Spinal cord (tissue), 10 donors: Measurements from ENCODE around the gene DRICH1. TPM values are rescaled to one million over a fixed set of nuclear protein-coding genes. Genes with fewer than 3 reads are reported as not detected.
"Not testable (repeated sequence)": the region's sequence is repeated elsewhere in the genome, so short reads cannot be mapped to it uniquely, and the experiment has no call there.

Experiments used
- DNase-seq, 6 donors: peaks; one replicate each; pipeline versions ENCODE4 v3.0.0 to v3.0.0-alpha.2; 2013 to 2015; ENCODE audit warnings: low spot score in 6 of 6, low read depth in 4 of 6
- H3K27ac ChIP-seq: one replicate; pipeline ENCODE4 v1.5.1; 2013; ENCODE audit warnings: low read depth, low read length, control low read depth
- H3K27me3 ChIP-seq: one replicate; pipeline ENCODE4 v1.6.1; 2013; ENCODE audit warnings: low read length; ENCODE audit not compliant: control insufficient read depth, insufficient read depth
- H3K36me3 ChIP-seq: one replicate; pipeline ENCODE4 v1.6.1; 2013; ENCODE audit warnings: low read length; ENCODE audit not compliant: control insufficient read depth, insufficient read depth
- H3K4me1 ChIP-seq: one replicate; pipeline ENCODE4 v1.6.1; 2013; ENCODE audit warnings: low read length; ENCODE audit not compliant: control insufficient read depth, insufficient read depth
- H3K4me3 ChIP-seq: one replicate; pipeline ENCODE4 v1.5.1; 2013; ENCODE audit warnings: low read depth, low read length, control low read depth
- H3K9me3 ChIP-seq: one replicate; pipeline ENCODE4 v1.6.1; 2013; ENCODE audit warnings: low read length; ENCODE audit not compliant: control insufficient read depth, insufficient read depth
- WGBS: methylation state at CpG from one replicate; pipeline ENCODE4 v1.1.5; 2013; ENCODE audit warnings: missing lambda C conversion rate; ENCODE audit not compliant: insufficient coverage; 5-methylcytosine and 5-hydroxymethylcytosine counted together
- polyA plus RNA-seq, 2 donors: library from polyadenylated mRNA; unstranded; fragments of 120-200 nt; gene quantifications; one replicate each; pipeline ENCODE4 v1.2.1, GENCODE V29; 2013; ENCODE audit not compliant: insufficient read length in 2 of 2
- total RNA-seq, 2 donors: library from RNA; depleted of rRNA in 1 of 2; stranded (reverse); fragments of 120-200 nt in 1 of 2; fragments of >200 nt in 1 of 2; gene quantifications; one replicate each; pipeline versions ENCODE4 v1.2.3 to v1.2.4, GENCODE V29; 2013 to 2014
- donor health status: healthy.

The DRICH1 gene
- total and polyA plus RNA-seq, 4 donors: 0.20 to 3.8 (median 1.2) TPM

DNA sequence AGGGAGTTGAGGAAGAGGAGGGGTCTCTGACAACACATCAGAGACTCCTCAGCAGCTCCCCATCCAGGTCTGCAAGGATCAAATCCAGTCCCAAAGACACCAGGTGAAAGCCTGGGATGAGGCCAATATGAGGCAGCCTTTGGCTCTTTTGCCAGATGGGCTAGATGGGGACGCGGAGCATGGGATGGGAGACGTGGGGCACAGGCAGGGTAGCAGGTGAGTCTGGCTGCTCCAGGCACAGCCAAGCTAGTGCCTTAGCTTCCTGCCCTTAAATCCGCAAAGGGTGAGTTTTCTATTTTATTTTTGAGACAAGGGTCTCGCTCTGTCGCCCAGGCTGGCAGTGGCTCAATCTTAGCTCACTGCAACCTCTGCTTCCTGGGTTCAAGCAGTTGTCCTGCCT is 19.6 kb upstream of the DRICH1 start:
- WGBS: 95% methylated on average over 5 of the region's 6 CpGs
- H3K36me3 ChIP-seq: peaks cover 51% of the 10 kb centered on the region
- no peak for DNase-seq
- no peak overlapping the region for H3K4me3 ChIP-seq
- no peaks in the 10 kb centered on the region for H3K27me3 ChIP-seq
- no peaks in the 10 kb centered on the region for H3K4me1 ChIP-seq
- H3K9me3 ChIP-seq: no peaks in the 10 kb centered on the region
- no peak overlapping the region for H3K27ac ChIP-seq

DNA sequence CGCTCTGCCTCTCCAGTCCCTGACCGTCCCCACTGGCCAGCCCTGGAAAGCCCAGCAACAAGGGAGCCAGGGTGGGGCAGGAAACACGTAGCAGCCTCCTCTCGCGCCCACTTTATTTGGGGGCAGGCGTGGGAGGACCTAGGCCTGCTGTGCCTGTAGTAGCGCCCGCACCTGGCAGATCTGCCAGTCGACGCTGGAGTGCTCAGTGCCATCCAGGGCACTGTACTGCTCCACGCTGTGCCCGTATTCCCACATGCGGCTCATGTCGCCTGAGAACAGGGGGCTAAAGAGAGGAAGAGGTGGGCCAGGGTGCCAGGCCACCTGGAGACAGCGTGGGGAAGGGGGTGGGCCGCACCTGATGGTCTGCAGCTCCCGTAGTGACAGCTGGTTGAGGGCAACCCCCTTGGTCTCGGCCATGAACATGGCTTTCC is 17.0 kb upstream of the DRICH1 start:
- Histone ChIP-seq H3K36me3 (peaks cover 42% of the 10 kb centered on the region), H3K27me3 (no peaks in the 10 kb centered on the region), H3K4me3 (no peak overlapping the region), H3K4me1 (no peaks in the 10 kb centered on the region), H3K9me3 (no peaks in the 10 kb centered on the region), H3K27ac (no peak overlapping the region)
- WGBS: 92% methylated on average over 18 of the region's 18 CpGs
- DNase-seq: no peak

DNA sequence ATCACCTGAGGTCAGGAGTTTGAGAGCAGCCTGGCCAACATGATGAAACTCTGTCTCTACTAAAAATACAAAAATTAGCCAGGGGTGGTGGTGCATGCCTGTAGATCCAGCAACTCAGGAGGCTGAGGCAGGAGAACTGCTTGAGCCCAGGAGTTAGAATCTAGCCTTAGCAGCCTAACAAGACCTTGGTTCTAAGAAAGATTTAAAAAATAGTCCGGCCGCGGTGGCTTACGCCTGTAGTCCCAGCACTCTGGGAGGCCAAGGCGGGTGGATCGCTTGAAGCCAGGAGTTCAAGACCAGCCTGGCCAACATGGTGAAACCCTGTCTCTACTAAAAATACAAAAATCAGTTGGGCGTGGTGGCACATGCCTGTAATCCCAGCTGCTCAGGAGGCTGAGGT is 14.4 kb upstream of the DRICH1 start:
- H3K27me3 ChIP-seq, DNase-seq, H3K27ac ChIP-seq, H3K4me1 ChIP-seq, H3K4me3 ChIP-seq, H3K9me3 ChIP-seq: not testable (repeated sequence)
- WGBS: 96% methylated on average over 6 of the region's 7 CpGs
- H3K36me3 ChIP-seq: peaks cover 21% of the 10 kb centered on the region

DNA sequence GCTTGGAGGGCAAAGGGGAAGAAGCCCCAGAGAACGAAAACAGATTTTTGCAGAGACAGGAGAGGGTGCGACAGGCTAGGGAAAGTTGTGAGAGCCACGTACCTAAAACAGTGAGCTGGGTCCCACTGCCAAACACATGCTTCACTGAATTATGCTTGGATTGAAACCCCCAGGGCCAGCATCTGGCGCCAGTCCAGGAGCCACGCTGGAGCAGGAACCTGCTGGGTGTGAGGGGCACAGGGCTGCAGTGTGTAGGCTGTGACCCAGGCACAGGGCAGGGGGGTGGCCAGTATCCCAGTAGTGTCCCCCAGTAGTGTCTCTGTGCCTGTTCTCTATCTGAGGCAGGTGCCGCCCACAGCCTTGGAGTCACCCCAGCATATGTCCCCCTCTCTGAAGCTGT is 8.1 kb upstream of the DRICH1 start:
- DNase-seq, H3K4me1 ChIP-seq, H3K27me3 ChIP-seq, H3K27ac ChIP-seq, H3K9me3 ChIP-seq, H3K4me3 ChIP-seq: not testable (repeated sequence)
- WGBS: 64% methylated on average over 4 of the region's 6 CpGs
- peaks cover 22% of the 10 kb centered on the region for H3K36me3 ChIP-seq

DNA sequence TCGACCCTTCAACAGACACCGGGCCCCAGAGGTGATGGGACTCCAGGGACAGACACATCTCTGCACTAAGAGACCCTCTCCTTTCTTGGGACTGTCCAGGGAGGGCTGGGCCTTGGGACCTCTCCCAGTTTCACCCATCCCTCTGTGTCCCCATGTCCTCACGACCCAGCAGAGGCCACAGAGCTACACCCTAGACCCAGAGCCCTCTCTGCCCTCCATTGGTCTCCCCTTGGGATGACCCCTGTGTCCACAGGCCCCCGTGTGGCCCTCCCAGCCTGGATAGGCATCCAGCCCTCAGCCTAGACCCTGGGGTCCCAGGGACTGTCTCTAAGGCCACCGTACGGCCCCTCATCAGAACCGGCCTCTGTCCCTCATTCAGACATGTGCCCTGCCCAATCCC is 7.5 kb upstream of the DRICH1 start:
- Histone ChIP-seq H3K9me3 (no peaks in the 10 kb centered on the region), H3K36me3 (peaks cover 22% of the 10 kb centered on the region), H3K4me3 (no peak overlapping the region), H3K27me3 (no peaks in the 10 kb centered on the region), H3K4me1 (no peaks in the 10 kb centered on the region), H3K27ac (no peak overlapping the region)
- DNase-seq: no peak
- 90% methylated on average over 7 of the region's 7 CpGs for WGBS

DNA sequence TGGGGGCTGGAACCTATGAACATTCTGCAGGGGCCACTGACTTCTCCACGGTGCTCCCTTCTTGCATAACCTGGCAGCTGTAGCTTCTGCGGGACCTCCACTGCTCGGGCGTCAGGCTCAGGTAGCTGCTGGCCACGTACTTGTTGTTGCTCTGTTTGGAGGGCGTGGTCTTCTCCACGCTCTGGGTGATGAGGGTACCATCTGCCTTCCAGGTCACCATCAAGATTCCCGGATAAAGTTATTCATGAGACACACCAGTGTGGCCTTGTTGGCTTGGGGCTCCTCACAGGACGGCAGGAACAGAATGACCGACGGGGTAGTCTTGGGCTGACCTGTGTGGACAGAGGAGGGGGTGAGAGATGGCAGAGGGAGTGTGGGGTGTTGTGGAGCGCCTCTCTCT is 6.5 kb upstream of the DRICH1 start:
- H3K27ac ChIP-seq: no peak overlapping the region
- WGBS: 84% methylated on average over 7 of the region's 12 CpGs
- no peak for DNase-seq
- peaks cover 22% of the 10 kb centered on the region for H3K36me3 ChIP-seq
- H3K4me3 ChIP-seq: no peak overlapping the region
- no peaks in the 10 kb centered on the region for H3K27me3 ChIP-seq
- no peaks in the 10 kb centered on the region for H3K4me1 ChIP-seq
- no peaks in the 10 kb centered on the region for H3K9me3 ChIP-seq

DNA sequence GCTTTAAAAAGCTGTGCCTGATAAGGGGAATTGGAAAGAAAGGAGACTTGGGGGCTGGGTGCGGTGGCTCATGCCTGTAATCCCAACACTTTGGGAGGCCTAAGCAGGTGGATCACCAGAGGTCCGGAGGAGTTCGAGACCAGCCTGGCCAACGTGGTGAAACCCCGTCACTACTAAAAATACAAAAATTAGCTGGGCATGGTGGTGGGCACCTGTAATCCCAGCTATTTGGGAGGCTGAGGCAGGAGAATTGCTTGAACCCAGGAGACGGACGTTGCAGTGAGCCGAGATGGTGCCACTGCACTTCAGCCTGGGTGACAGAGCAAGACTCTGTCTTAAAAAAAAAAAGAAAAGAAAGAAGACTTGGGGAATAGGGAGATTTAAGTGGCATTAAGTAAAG is 3.2 kb upstream of the DRICH1 start:
- H3K9me3 ChIP-seq, DNase-seq, H3K27ac ChIP-seq, H3K27me3 ChIP-seq, H3K4me3 ChIP-seq, H3K4me1 ChIP-seq: not testable (repeated sequence)
- 97% methylated on average over 6 of the region's 8 CpGs for WGBS
- H3K36me3 ChIP-seq: peaks cover 27% of the 10 kb centered on the region

DNA sequence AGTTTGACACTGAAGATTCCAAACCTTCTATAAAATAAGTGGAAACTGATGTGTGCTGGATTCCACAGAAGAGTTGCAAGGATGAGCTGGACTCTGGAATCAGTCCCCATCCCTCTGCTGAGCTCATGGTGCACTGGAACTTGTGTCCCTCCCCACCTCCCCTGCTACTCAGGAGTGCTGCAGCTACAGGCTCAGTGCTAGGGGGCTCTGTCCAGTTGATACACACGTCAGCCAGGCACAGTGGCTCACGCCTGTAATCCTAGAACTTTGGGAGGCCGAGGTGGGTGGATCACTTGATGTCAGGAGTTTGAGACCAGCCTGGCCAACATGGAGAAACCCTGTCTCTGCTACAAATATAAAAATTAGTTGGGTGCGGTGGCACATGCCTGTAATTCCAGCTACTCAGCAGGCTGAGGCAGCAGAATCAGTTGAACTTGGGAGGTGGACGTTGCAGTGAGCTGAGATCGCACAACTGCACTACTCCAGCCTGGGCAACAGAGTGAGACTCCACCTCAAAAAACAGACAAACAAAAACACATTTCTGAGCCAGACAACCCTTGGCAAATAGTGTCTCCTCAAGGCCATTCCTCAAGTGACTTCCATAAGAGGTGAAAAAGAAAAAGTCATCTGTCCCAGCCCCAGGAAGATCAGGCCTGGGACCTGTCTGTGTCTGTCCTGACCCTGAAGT is 3.9 kb downstream of the DRICH1 start:
- not testable (repeated sequence) for H3K27ac ChIP-seq, H3K9me3 ChIP-seq, H3K4me3 ChIP-seq, H3K4me1 ChIP-seq, H3K27me3 ChIP-seq, DNase-seq, H3K36me3 ChIP-seq
- 100% methylated on average over 2 of the region's 6 CpGs for WGBS

DNA sequence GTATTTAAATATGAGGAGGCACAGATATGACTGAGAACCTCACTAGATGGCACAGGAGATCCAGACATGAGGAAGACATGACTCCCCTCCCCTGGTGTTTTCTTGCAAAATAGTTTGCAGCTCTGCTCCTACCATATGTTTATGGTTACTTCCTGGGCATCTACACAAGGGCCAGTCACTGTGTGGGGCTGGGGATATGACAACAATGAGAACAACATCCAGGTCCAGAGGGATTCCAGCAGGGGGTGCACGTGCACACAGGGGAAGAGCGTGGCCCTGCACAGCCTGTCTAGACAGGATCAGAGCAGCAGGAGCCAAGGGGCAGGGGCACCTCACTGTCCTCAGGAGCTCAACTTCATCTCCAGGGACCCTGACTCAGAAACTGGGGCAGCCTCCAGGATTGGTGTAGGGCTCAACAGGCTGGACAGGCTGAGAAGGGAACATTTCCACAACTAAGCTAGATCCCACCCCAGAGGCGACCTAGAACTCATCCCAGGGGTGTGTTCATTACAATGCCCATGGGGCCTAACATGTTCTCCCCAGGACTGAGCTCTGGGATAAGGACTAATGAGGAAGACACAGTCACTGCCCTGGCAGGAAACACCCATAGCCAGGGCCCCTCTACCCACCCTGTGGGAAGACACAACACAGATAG is 4.6 kb downstream of the DRICH1 start:
- H3K9me3 ChIP-seq, H3K4me3 ChIP-seq, H3K4me1 ChIP-seq, H3K27ac ChIP-seq, H3K27me3 ChIP-seq, H3K36me3 ChIP-seq, DNase-seq: not testable (repeated sequence)
- 46% methylated on average over 2 of the region's 3 CpGs for WGBS

DNA sequence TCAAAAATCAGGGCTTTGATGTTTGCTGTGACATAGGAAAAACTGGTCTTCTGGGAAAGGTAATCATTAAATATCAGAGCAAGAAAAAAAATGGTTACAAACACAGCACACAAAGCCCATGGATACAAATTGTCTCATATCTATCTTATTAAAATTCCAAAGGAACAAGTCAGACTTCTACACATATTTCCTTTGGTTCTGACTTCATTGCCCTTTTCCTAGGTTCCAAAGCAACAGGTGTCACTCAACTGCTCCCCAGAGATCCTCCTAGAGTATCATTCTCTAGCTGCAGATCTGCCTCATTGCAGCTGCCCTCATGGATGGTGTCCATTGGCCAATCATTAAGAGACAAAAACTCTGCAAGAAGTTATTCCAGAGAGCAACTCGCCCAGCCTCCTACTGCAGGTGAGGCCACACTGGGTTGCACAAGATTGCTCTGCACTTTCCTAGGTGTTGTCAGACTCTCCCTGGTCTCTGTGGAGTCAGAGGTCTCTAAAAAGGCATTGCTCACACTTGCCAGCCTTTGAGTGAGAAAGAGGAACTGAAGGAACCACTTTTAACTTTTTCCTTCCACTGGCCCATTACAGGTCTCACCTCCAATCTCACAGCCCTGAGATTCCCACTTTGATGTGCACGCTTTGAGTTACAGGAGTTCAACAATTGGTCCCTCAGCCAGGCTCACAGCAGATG is 5.7 kb downstream of the DRICH1 start:
- no peaks in the 10 kb centered on the region for H3K9me3 ChIP-seq
- H3K27me3 ChIP-seq: no peaks in the 10 kb centered on the region
- WGBS: 40% methylated on average over 1 of the region's 2 CpGs
- no peaks in the 10 kb centered on the region for H3K4me1 ChIP-seq
- no peak overlapping the region for H3K4me3 ChIP-seq
- no peak for DNase-seq
- H3K27ac ChIP-seq: no peak overlapping the region
- no peaks in the 10 kb centered on the region for H3K36me3 ChIP-seq
